KOPT-K1 (cell line): Measurements from ENCODE around the gene CAMTA2.

Experiments
- H3K27ac ChIP-seq: fragments of 200-600 bp; sonication (generic); 2 replicates; pipeline ENCODE4 v1.5.1; 2016; ENCODE audit warnings: antibody characterized with exemption, mild to moderate bottlenecking, low read depth, low read length; ENCODE audit not compliant: poor library complexity, severe bottlenecking
- H3K36me3 ChIP-seq: fragments of 200-600 bp; sonication (generic); 2 replicates; pipeline ENCODE4 v1.5.1; 2017; ENCODE audit warnings: antibody characterized with exemption, mild to moderate bottlenecking, low read length, moderate library complexity; ENCODE audit not compliant: insufficient read depth
- H3K9me3 ChIP-seq: fragments of 200-600 bp; sonication (generic); 2 replicates; pipeline ENCODE4 v1.5.1; 2017; ENCODE audit warnings: antibody characterized with exemption, low read length, mild to moderate bottlenecking; ENCODE audit not compliant: insufficient read depth, poor library complexity, severe bottlenecking

CAMTA2 gene

DNA sequence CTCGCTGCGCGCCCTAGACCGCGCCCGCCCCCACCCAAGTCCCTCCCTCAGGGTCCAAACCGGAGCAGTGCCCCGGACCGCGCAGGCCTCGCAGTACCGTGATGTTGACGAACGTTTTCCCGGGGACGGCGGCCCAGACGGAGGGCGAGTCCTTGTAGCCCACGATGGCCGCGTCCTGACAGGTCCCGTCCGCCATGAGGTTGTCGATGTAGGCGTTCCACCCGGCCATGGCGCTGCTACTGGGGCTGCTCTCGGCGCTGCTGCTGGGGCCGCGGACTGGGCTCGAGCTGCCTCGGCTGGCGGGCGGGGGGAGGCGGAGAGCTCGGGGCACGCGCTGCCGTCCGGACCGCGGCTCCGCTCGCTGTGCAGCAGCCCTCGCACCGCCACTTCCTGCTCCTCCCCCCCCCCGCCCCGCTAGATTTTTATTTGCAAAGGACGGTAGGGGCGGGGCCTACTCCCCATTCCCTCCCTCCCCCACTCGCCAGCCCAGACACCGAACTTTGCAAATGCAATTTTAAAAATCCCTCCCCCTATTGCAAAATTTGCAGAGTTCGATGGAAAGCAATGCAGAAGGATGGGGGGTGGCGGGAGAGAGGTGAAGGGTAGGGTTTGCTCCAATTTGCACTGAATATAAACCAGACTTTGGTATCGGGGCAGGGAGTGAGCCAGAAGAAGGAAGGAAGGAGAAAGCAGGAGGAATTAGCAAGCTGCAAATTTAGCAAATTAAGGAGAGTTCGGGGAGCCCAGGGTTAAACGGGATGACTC, 39.1 kb downstream of the CAMTA2 start, which contains the start of gene PFN1:
Gene PFN1 (minus strand): TSS at position 365 of the 765 bp plus-strand sequence. CDS start 136 bp downstream, at position 229.
- Histone ChIP-seq H3K9me3 (no peaks in the 10 kb centered on the region), H3K27ac (peak within 1 kb of the TSS; percentile 99), H3K36me3 (peaks cover 42% of the 10 kb centered on the region)

DNA sequence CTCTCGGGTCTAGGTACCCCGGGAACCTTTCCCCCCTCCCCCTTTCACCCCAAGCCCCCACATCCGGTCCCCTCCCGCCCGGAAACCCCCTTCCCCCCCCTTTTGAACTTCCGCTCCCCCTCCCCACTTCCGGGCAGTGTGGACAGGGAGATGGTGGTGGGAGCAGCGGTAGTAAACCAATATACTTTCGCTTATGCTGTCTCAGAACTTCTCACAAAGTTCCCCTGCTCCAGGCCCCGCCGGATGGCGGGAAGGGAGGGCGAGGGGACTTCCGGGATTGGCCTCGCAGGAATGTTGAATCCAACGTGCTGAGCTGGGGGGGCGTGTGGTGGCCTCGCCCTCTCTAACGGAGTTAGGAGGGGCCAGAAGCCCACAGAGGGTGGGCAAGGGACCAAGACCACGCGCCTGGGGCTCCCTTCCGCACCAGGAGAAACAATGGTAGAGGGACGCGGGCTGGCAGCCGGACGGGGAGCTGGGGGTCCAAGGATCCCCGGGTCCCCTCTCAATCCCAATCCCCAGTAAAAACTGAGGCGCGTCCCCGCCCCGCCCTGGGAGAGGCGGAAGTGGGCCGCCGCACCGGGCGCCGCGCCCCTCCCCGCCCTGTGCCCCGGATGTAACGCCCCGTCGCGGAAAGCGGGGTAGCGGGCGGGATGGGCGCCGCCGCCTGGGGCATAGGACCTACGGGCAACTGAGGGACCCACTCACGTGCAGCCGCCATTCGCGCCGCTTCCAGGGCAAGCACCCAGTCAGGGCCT, 39.9 kb downstream of the CAMTA2 start:
- Histone ChIP-seq H3K36me3 (peaks cover 50% of the 10 kb centered on the region), H3K9me3 (no peaks in the 10 kb centered on the region), H3K27ac (peak overlapping the region; percentile 99)

- Histone ChIP-seq H3K9me3 (no peaks in the 10 kb centered on the region), H3K36me3 (peaks cover 56% of the 10 kb centered on the region), H3K27ac (peak overlapping the region; percentile 99)
Measured at GRCh38 chr17:4947010-4947410, 40.5 kb downstream of the CAMTA2 start.

GRCh38 chr17:4946312-4946976, 41.0 kb downstream of the CAMTA2 start:
- Histone ChIP-seq H3K27ac (peak overlapping the region; percentile 99), H3K36me3 (peaks cover 59% of the 10 kb centered on the region), H3K9me3 (no peaks in the 10 kb centered on the region)

DNA sequence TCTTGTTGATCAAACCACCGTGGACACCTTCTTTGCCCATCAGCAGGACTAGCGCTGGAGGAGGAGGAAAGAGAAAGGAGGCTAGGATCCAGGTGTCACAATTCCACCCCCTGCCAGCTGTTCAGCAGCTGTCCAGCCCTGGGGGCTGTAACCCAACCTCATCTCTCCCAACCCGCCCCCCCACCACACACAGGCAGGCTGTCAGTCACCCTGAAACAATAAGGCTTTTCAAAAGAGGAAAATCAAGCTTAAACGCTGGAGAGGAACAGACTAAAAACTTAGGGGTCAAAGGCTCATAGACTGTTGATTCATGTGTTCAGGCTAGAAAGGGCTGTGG, 41.6 kb downstream of the CAMTA2 start:
- Histone ChIP-seq H3K36me3 (peaks cover 59% of the 10 kb centered on the region), H3K9me3 (no peaks in the 10 kb centered on the region), H3K27ac (peak overlapping the region; percentile 99)

DNA sequence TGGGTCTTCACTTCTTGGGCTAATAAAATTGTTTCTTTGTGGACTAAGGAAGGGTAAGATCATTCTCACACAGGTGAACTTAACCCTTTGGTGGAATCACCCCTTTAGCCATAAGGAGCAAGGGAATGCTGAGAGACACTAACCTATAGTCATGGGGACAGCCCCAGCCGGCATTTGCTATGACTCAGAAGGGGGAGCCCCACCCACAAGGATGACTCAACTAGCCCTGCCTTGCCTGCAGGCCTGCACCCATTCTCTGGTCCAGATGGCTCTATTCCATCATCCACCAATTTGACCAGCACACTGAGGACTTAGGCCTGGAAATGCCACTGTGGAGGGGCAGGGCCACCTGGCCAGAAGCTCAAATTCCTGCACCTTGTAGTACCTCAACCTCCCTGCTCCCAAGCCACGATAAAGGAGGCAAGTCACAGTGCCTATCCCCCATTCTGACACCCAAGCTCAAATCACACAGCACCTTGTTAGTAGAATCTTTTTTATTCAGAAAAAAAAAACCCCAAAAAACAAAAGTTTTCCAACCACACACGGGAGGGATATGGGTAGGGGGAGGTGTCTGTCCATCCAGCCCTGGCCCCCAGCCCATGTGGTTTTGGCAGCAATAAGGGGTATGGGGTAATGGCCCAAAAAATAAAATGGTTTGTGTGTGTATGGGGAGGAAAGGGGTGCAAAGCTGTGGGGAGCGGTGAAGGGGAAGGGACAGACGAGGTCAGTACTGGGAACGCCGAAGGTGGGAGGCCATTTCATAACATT, 42.1 kb downstream of the CAMTA2 start:
- H3K36me3 ChIP-seq = peaks cover 59% of the 10 kb centered on the region
- H3K9me3 ChIP-seq = no peaks in the 10 kb centered on the region
- H3K27ac ChIP-seq = peak overlapping the region; percentile 99

GRCh38 chr17:4944554-4945175, 42.8 kb downstream of the CAMTA2 start:
- Histone ChIP-seq H3K9me3 (no peaks in the 10 kb centered on the region), H3K36me3 (peaks cover 59% of the 10 kb centered on the region), H3K27ac (peak overlapping the region; percentile 99)

- H3K27ac ChIP-seq = peak overlapping the region; percentile 99
- peaks cover 59% of the 10 kb centered on the region for H3K36me3 ChIP-seq
- no peaks in the 10 kb centered on the region for H3K9me3 ChIP-seq
Measured at GRCh38 chr17:4944163-4944553, 43.3 kb downstream of the CAMTA2 start.

DNA sequence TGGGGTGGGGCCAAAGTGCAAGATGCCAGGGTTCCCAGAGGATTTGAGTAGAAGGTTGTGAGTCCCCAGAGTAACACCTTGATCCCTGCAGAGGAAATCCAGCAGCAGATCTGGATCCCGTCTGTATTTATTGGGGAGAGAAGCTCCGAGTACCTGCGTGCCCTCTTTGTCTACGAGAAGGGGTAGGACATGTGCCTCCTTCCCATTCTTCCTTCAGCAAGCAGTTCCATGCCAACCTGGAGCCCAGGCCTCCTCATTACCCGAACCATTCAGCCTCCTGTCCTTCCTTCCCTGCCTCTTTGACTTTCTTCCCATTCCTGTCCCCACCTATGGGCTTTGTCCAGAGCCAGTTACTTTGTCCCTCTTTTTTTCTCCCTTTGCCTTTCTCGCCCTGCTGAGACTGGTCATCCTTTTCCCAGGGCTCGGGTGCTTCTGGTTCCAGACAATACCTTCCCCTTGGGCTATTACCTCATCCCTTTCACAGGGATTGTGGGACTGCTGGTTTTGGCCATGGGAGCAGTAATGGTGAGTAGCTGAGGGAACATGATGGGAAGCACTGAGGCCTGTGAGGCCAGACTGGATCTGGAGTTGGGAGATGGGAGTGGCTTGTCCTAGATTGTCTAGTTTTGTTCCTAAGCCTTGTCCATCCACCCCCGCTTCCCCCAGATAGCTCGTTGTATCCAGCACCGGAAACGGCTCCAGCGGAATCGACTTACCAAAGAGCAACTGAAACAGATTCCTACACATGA, 44.5 kb downstream of the CAMTA2 start:
- H3K27ac ChIP-seq = peak overlapping the region; percentile 99
- H3K9me3 ChIP-seq = no peaks in the 10 kb centered on the region
- H3K36me3 ChIP-seq = peaks cover 66% of the 10 kb centered on the region

GRCh38 chr17:4941319-4941610, 46.2 kb downstream of the CAMTA2 start:
- peaks cover 68% of the 10 kb centered on the region for H3K36me3 ChIP-seq
- peak overlapping the region; percentile 99 for H3K27ac ChIP-seq
- no peaks in the 10 kb centered on the region for H3K9me3 ChIP-seq

DNA sequence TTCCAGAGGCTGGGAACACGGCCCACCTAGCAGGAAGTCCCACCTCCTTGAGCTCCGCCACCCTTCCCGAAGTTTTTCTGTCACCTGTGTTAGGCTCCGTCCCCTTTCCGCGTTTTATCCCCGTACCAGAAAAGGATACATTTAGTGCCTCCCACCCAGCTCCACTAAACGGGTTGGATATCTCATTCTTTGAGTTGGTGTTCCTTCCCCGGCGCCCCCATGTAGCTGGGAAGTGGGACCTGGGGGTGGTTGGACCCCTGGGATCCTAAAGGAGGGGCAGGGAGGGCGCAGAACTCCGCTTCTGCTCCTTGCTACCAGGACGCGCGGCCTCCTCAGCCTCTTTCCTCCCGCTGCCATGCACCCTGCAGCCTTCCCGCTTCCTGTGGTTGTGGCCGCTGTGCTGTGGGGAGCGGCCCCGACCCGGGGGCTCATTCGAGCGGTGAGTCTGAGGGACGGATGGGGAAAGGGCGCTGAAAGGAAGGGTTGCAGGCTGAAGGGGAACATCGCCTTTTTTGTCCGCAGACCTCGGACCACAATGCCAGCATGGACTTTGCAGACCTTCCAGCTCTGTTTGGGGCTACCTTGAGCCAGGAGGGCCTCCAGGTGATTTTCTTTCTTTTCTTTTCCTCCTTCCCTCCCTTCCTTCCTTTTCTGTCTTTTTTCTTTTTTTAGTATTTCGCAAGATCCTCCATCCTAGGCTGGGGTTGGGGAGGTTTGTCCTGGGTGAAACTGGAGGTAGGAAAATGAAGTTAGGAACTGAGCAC, 46.7 kb downstream of the CAMTA2 start:
- H3K9me3 ChIP-seq = no peaks in the 10 kb centered on the region
- H3K27ac ChIP-seq = peak overlapping the region; percentile 99
- H3K36me3 ChIP-seq = peaks cover 68% of the 10 kb centered on the region

DNA sequence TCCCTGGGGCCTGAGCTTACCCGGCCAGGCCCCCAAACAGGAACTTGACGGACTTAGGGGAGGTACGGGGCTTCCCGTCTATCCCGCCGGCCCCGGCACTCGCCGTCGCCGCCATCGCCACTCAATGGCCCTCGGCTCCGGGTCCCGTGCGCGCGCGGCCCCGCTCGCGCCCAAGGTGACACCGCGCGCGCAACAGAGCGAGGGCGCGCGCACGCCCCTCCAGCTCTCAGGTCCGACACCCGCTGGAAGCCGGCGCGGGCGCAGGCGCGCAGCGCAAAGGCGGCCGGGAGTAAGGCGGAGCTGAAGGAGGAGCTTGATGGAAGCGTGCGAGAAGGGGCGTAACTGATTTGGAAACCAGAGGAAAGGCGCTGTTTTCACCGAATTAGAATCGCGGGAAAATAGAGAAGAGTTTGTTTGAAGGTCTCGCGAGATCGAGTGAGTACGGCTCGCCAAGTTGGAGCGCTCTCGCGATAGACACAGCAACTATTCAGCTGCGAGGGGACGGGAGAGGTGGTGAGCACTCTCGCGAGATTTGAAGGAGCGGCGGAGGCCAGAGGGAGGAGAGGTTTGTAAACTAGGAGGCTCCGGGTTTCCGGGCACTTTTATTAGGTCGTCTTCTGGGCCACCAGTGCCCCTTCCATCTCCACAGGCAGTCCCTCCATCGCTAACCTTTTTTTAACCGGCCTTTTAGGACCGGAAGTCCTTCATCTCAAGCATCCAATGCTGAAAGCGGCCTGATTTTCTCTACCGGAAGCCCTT, 47.5 kb downstream of the CAMTA2 start, which contains the start of the genes RNF167 and SLC25A11:
Gene RNF167 (plus strand): TSS at position 473 of the 759 bp plus-strand sequence. CDS start 642 bp downstream, outside the sequence.
Gene SLC25A11 (minus strand): TSS at position 251 of the 759 bp plus-strand sequence. CDS start 136 bp downstream, at position 115.
- Histone ChIP-seq H3K9me3 (no peaks in the 10 kb centered on the region), H3K27ac (peak within 1 kb of the TSS; percentile 99), H3K36me3 (peaks cover 65% of the 10 kb centered on the region)

- H3K36me3 ChIP-seq = peaks cover 60% of the 10 kb centered on the region
- peak overlapping the region; percentile 99 for H3K27ac ChIP-seq
- no peaks in the 10 kb centered on the region for H3K9me3 ChIP-seq
Measured at GRCh38 chr17:4939546-4939795, 48.0 kb downstream of the CAMTA2 start.
